Natural killer cell (primary cell): ENCODE results near the gene SP8. TPM values are rescaled to one million over a fixed set of nuclear protein-coding genes. Genes with fewer than 3 reads are reported as not detected.

Experiments used
- ATAC-seq, 3 donors: fragments of 150-1000 bp in 2 of 3; fragments of 200-7000 bp in 1 of 3; cut with Tn5 transposase; 1 replicate in 1 of 3; 2 replicates in 2 of 3; pipeline ENCODE4 v1.10.0; 2021; ENCODE audit warnings: mild to moderate bottlenecking in 2 of 3, moderate library complexity in 2 of 3
- DNase-seq, 2 donors: peaks; one replicate each; pipeline versions ENCODE4 v3.0.0 to v3.0.0-alpha.2; 2013 to 2021; ENCODE audit warnings: mixed read lengths in 1 of 2
- H3K27ac ChIP-seq: one replicate; pipeline ENCODE4 v1.5.1; 2013; ENCODE audit warnings: mild to moderate bottlenecking, low read length
- H3K27me3 ChIP-seq: one replicate; pipeline ENCODE4 v1.6.1; 2013; ENCODE audit warnings: low read length; ENCODE audit not compliant: control insufficient read depth, insufficient read depth
- H3K36me3 ChIP-seq: one replicate; pipeline ENCODE4 v1.6.1; 2013; ENCODE audit warnings: low read length; ENCODE audit not compliant: control insufficient read depth, insufficient read depth
- H3K4me1 ChIP-seq: one replicate; pipeline ENCODE4 v1.6.1; 2013; ENCODE audit warnings: low read length; ENCODE audit not compliant: control insufficient read depth, insufficient read depth
- H3K4me3 ChIP-seq: one replicate; pipeline ENCODE4 v1.5.1; 2013; ENCODE audit warnings: low read length
- H3K9me3 ChIP-seq: one replicate; pipeline ENCODE4 v1.6.1; 2013; ENCODE audit warnings: low read length; ENCODE audit not compliant: control insufficient read depth, insufficient read depth
- H3K27ac Mint-ChIP-seq, 2 donors: one replicate each; pipeline ENCODE4 v1.8.0; 2022; ENCODE audit warnings: mild to moderate bottlenecking in 2 of 2, mixed read lengths in 2 of 2, moderate library complexity in 1 of 2
- H3K27me3 Mint-ChIP-seq, 2 donors: one replicate each; pipeline ENCODE4 v1.8.0; 2022; ENCODE audit warnings: low read depth in 2 of 2, mixed read lengths in 2 of 2
- H3K36me3 Mint-ChIP-seq: one replicate; pipeline ENCODE4 v1.8.0; 2022; ENCODE audit warnings: mixed read lengths
- H3K4me1 Mint-ChIP-seq, 2 donors: one replicate each; pipeline ENCODE4 v1.8.0; 2022; ENCODE audit warnings: mixed read lengths in 2 of 2
- H3K4me3 Mint-ChIP-seq: one replicate; pipeline ENCODE4 v1.8.0; 2022; ENCODE audit warnings: mild to moderate bottlenecking, moderate library complexity, mixed read lengths
- H3K9me3 Mint-ChIP-seq, 2 donors: one replicate each; pipeline ENCODE4 v1.8.0; 2022; ENCODE audit warnings: mixed read lengths in 2 of 2
- CTCF ChIP-seq: fragments of 200-600 bp; IDR thresholded peaks from one replicate; pipeline ENCODE4 v1.8.0; 2022; ENCODE audit warnings: antibody characterized with exemption
- WGBS: methylation state at CpG from one replicate; pipeline ENCODE4 v1.1.7; 2013; ENCODE audit warnings: missing lambda C conversion rate; ENCODE audit not compliant: insufficient coverage; 5-methylcytosine and 5-hydroxymethylcytosine counted together
- intact Hi-C: fragments of 100-400 bp; cut with micrococcal nuclease; formaldehyde crosslinking; loops from one replicate; pipeline ENCODE4 v1.14.2; 2022
- total RNA-seq, 4 donors: library from RNA; stranded (reverse); fragments of 120-200 nt in 1 of 4; gene quantifications; one replicate each; pipeline versions ENCODE4 v1.2.3 to v1.2.4, GENCODE V29; 2013 to 2022

SP8 gene
- total RNA-seq, 3 donors from 2014 or later (not counting 1 experiment from before 2014, with no cell fraction given): not detected

- Histone ChIP-seq H3K27me3 (peaks cover 86% of the 10 kb centered on the region), H3K27ac (no peak overlapping the region), H3K4me1 (peaks cover 12% of the 10 kb centered on the region), H3K36me3 (no peaks in the 10 kb centered on the region), H3K4me3 (no peak overlapping the region), H3K9me3 (peaks cover 15% of the 10 kb centered on the region)
- Mint-ChIP-seq H3K4me3 (no peak overlapping the region), H3K27ac (no peak overlapping the region), H3K27me3 (peaks cover 52 to 73% of the 10 kb centered on the region in 2 donors), H3K9me3 (peaks cover 0 to 5% of the 10 kb centered on the region in 2 donors), H3K36me3 (peaks cover 34% of the 10 kb centered on the region), H3K4me1 (peaks cover 15 to 22% of the 10 kb centered on the region in 2 donors)
- TF ChIP-seq CTCF: no peak
- DNase-seq (no peak), ATAC-seq (no peak)
- WGBS: 19% methylated on average over 14 of the region's 15 CpGs
- intact Hi-C loops: no loop called here
Measured at GRCh38 chr7:20793694-20794394, 7.2 kb upstream of the SP8 start.

- Mint-ChIP-seq H3K9me3 (peaks cover 0 to 5% of the 10 kb centered on the region in 2 donors), H3K36me3 (peaks cover 34% of the 10 kb centered on the region), H3K27me3 (peaks cover 51 to 78% of the 10 kb centered on the region in 2 donors), H3K4me1 (peaks cover 14 to 20% of the 10 kb centered on the region in 2 donors), H3K4me3 (no peak overlapping the region), H3K27ac (no peak overlapping the region)
- no peak for TF ChIP-seq CTCF
- H3K4me1 ChIP-seq: peaks cover 8% of the 10 kb centered on the region
- H3K27ac ChIP-seq: no peak overlapping the region
- H3K9me3 ChIP-seq: peaks cover 13% of the 10 kb centered on the region
- intact Hi-C loops: no loop called here
- H3K4me3 ChIP-seq: no peak overlapping the region
- DNase-seq (no peak), ATAC-seq (no peak)
- WGBS: 18% methylated on average over 15 of the region's 15 CpGs
- peaks cover 88% of the 10 kb centered on the region for H3K27me3 ChIP-seq
- no peaks in the 10 kb centered on the region for H3K36me3 ChIP-seq
Measured at GRCh38 chr7:20793248-20793647, 6.6 kb upstream of the SP8 start.

DNA sequence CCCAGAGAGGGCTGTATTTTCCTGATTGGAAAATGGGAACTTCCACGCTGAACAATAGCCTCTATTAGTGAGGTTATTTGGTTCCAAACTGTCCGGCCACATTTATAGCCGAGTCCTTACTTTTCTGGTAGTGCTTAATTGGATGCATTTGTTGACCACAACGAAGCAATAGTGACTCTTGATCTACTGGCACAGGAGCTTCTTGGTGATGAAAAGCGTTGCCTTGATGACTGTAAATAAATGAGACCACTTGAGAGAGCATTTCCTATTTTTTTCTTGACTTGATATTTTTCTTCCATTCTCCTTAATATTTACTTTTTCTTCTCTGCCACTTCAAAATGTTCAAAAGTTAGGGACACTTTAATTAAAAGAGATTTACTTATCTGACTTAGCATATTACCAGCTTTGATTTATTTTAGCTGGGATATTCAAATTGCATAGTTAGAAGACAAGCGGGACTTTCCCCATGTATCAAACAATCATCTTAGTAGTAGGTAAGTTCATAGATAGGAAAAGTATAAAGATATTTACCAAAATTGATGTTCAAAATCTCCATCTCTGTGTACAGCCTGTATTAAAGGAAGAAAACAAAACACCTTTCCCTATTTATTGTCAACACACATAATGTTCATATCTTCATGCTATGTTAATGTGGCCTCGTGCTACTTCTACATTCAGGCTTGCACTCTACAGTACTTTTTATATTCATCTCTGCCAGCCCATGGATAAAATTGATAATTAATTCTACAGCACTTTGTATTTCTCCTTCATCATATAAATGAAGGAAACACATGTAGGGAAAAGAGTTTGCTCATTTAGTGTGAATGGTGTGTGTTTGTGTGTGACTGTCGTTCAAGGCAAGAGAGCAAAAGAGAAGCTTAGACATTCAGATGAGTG, 5.1 kb upstream of the SP8 start:
- peaks cover 92% of the 10 kb centered on the region for H3K27me3 ChIP-seq
- 12% methylated on average over 7 of the region's 8 CpGs for WGBS
- Mint-ChIP-seq H3K4me3 (no peak overlapping the region), H3K27me3 (peaks cover 60 to 83% of the 10 kb centered on the region in 2 donors), H3K9me3 (peaks cover 6 to 12% of the 10 kb centered on the region in 2 donors), H3K4me1 (peaks cover 6 to 18% of the 10 kb centered on the region in 2 donors), H3K36me3 (peaks cover 34% of the 10 kb centered on the region), H3K27ac (no peak overlapping the region)
- no peaks in the 10 kb centered on the region for H3K36me3 ChIP-seq
- ATAC-seq: no peak
- H3K4me1 ChIP-seq: peaks cover 5% of the 10 kb centered on the region
- peaks cover 13% of the 10 kb centered on the region for H3K9me3 ChIP-seq
- H3K4me3 ChIP-seq: no peak overlapping the region
- TF ChIP-seq CTCF: no peak
- no peak overlapping the region for H3K27ac ChIP-seq
- no peak for DNase-seq
- intact Hi-C loops: no loop called here
